NK-92 (cell line): Measurements from ENCODE around the gene OTOA.
"Not testable (repeated sequence)": the region's sequence is repeated elsewhere in the genome, so short reads cannot be mapped to it uniquely, and the experiment has no call there.

Source experiments
- DNase-seq: peaks from one replicate; lab custom pipeline; 2025; ENCODE audit not compliant: unreplicated experiment; lab: John Stamatoyannopoulos, UW

Gene OTOA

GRCh38 chr16:21719283-21719682, 55.5 kb downstream of the OTOA start:
- DNase-seq = no peak

DNA sequence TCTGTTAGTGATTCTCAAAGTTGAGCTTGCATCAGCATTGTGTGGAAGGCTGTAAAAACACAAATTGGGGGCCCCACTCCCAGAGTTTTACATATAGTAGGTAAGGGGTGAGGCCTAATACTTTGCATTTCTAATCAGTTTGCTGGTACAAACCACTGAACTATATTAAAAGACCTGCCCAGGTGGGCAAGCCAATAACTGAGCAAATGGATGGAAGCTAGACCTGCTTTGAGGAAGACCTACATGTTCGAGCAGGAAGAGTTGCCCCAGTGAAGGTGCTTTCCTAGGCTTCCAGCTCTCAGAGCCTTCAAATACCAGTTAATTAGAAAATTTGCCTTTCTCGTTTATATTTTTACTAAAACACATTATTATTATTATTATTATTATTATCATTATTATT, 56.8 kb downstream of the OTOA start:
- no peak for DNase-seq

- DNase-seq = no peak
Measured at GRCh38 chr16:21722771-21723455, 59.1 kb downstream of the OTOA start.

DNA sequence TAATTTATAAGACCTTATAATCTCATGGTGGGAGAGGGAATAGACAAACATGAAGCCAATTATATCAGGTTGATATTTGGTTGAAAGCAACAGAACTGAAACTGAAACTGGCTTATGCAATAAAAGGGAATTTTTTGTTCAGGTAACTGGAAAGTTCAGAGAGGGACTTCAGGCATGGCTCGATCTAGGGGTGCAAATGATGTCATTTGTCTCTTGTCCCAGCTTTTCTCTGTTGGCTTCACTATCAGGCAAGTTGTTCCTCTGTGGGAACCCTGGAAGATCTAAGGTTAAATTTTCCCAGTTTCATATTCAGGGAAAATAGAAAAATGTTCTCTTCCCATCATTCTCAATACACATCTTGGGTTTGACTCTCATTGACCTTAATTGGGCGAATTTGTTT, 59.8 kb downstream of the OTOA start:
- DNase-seq = no peak

GRCh38 chr16:21727344-21727743, 63.6 kb downstream of the OTOA start:
- no peak for DNase-seq

GRCh38 chr16:21731233-21731632, 67.5 kb downstream of the OTOA start:
- DNase-seq = not testable (repeated sequence)

GRCh38 chr16:21740637-21741036, 76.9 kb downstream of the OTOA start:
- not testable (repeated sequence) for DNase-seq

GRCh38 chr16:21756192-21757079, 92.7 kb downstream of the OTOA start:
- DNase-seq = not testable (repeated sequence)

GRCh38 chr16:21757080-21757671, 93.4 kb downstream of the OTOA start:
- DNase-seq = not testable (repeated sequence)

GRCh38 chr16:21768280-21768679, 104.5 kb downstream of the OTOA start:
- not testable (repeated sequence) for DNase-seq

DNA sequence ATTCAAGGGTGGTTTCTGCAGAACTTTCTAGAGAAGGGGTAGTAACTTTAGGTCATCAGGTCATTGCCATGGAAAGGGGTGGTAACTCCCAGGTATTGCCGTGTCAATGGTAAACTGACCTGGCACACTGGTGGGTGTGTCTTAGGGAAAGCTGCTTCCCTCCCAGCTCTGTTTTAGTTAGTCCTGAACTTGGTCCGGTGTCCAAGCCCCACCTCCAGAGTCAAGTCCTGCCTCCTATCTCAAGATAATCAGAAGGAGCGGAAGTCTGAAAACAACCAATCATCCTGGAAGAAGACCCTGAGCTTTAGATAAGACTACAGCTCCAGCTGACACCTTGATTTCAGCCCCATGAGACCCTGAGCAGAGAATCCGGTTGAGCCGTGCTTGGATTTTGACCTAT, 105.0 kb downstream of the OTOA start:
- DNase-seq = not testable (repeated sequence)

GRCh38 chr16:21769284-21769683, 105.5 kb downstream of the OTOA start:
- not testable (repeated sequence) for DNase-seq

DNA sequence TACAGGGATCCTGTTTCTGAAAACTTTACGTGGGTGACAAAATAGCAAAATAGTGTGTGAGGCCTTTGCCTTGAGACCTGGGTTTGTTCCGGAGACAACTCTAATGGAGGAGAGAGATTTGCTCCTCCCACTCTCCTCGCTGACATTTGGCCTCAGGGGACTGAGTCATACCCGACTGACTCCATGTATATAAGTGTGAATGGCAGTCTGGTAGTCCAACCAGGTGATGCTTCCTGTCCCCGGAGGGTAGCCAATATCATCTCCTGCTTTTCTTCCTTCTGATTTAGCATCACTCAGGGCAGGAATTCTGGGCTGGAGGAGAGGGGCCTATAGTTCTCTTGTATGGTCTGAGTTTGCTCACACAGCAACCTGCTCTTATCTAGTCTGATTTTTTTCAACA, 106.8 kb downstream of the OTOA start:
- not testable (repeated sequence) for DNase-seq

DNA sequence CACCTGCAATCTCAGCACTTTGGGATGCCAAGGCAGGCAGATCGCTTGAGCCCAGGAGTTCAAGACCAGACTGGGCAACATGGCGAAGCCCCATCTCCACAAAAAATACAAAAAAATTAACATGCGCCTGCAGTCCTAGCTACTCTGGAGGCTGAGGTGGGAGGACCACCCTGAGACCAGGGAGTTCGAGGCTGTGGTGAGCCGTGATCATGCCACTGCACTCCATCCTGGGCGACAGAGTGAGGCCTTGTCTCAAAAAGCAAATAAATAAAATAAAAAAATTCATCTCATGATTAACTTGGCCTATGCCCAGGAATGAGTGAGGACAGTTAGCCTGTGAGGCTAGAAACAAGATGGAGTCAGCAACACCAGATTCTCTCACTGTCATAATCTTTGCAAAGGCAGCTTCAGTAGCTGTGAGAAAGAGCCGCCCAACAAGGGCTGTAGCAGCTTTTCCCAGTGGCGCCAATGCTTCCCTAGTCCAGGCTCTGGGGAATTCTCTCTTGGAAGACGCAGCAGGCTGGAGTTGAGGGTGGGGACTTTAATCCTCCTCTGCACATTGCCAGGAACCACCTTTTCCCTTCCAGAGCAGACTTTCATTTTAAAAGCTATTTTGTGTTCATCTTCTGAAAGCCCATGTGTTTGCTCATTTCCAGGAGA, 108.9 kb downstream of the OTOA start:
- DNase-seq = not testable (repeated sequence)

- DNase-seq = not testable (repeated sequence)
Measured at GRCh38 chr16:21773207-21773553, 109.4 kb downstream of the OTOA start.

GRCh38 chr16:21780525-21780924, 116.8 kb downstream of the OTOA start:
- DNase-seq = not testable (repeated sequence)

- not testable (repeated sequence) for DNase-seq
Measured at GRCh38 chr16:21790506-21790905, 126.7 kb downstream of the OTOA start.

GRCh38 chr16:21793310-21793709, 129.5 kb downstream of the OTOA start:
- not testable (repeated sequence) for DNase-seq

- not testable (repeated sequence) for DNase-seq
Measured at GRCh38 chr16:21798601-21799000, 134.8 kb downstream of the OTOA start.

- not testable (repeated sequence) for DNase-seq
Measured at GRCh38 chr16:21801538-21802374, 138.0 kb downstream of the OTOA start.

DNA sequence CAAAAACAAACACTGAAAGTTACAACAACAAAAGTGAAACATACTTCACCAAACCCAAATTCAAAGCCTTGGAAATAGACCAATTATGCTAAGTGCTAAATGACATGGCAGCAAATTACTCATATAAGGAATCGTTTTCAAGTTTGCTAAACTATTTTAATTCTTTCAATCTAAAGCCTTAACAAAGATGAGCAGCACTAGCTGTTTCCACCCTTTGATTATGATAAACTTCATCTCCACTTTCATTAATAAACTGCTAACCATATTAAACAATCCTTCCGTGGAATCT, 138.6 kb downstream of the OTOA start:
- not testable (repeated sequence) for DNase-seq
